Islet of Langerhans (tissue), 1 donor: ENCODE results near the gene CCL16.
"Not testable (repeated sequence)": the region's sequence is repeated elsewhere in the genome, so short reads cannot be mapped to it uniquely, and the experiment has no call there.

Experiments used
- FAIRE-seq: peaks from one replicate; lab custom pipeline; 2011; peaks lifted over from hg19 to GRCh38; lab: Jason Lieb, UNC

The CCL16 gene

GRCh38 chr17:35981246-35981645 lies at the start of gene CCL16:
Gene CCL16, minus strand, starts transcription at chr17:35981497. Its CDS starts 77 bp downstream, at chr17:35981420.
- no peak for FAIRE-seq

GRCh38 chr17:36030956-36031355 lies 49.7 kb upstream of the CCL16 start:
- FAIRE-seq = no peak

GRCh38 chr17:36027761-36028160 lies 46.5 kb upstream of the CCL16 start:
- no peak for FAIRE-seq

DNA sequence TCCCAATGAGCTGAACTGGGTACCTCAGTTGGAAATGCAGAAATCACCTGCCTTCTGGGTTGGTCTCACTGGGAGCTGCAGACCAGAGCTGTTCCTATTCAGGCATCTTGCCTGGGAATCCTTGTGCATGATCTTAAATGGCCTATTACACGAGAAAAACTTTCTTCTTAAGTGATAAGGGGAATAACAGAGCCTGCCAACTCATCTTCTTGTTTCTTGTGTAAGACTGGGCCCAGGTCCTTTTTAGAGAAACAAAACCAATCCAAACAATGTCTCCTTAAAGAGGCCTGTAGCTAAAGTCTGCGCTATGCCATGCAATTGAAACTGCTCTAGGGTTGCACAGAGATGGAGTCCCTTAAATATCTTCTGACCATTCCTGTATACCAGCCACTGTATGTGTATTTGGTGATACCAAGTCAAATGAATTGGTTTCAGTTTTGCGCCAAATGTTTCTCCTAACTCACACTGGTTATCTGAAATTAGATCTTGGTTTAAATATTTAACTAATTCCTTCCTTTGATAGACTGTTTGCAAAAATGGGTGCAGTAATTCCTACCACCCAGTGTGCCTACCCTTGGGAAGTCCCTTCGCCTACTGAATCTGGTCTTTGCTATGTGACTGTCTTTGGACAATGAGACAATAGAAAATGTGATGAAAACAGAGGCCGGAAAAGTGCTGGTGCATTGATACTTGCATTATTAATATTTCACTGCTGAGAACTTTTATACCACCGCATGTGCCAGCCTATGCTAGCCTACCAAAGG lies 43.0 kb upstream of the CCL16 start:
- FAIRE-seq = no peak

- no peak for FAIRE-seq
Measured at GRCh38 chr17:36019423-36019822, 38.1 kb upstream of the CCL16 start.

DNA sequence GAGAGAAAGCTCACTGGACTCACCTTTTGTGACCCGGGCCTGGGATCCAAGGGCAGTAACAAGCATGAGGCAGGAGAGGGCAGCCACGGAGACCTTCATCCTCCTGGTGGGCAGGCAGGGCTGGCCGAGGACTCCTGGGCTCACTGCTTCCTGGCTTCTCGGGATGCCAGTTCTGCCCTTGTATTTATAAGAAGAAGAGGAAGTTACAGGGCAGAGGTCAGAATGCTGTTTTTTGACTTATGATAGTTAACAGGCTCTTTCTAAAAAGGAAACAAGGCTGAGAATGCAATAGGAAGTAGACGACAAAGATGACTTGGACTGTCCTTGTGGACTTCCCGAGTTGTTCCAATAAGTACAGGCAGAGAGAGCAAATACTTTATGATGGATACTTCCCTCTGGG lies 36.5 kb upstream of the CCL16 start, which contains the start of gene CCL23:
CCL23 (minus strand) TSS at position 174 of the 400 bp plus-strand sequence; CDS start at position 99, 75 bp downstream.
- FAIRE-seq = no peak

- no peak for FAIRE-seq
Measured at GRCh38 chr17:36016555-36016954, 35.3 kb upstream of the CCL16 start.

- FAIRE-seq = not testable (repeated sequence)
Measured at GRCh38 chr17:36015895-36016294, 34.6 kb upstream of the CCL16 start.

GRCh38 chr17:36014946-36015345 lies 33.6 kb upstream of the CCL16 start:
- FAIRE-seq = no peak

- FAIRE-seq = no peak
Measured at GRCh38 chr17:36011201-36011600, 29.9 kb upstream of the CCL16 start.

DNA sequence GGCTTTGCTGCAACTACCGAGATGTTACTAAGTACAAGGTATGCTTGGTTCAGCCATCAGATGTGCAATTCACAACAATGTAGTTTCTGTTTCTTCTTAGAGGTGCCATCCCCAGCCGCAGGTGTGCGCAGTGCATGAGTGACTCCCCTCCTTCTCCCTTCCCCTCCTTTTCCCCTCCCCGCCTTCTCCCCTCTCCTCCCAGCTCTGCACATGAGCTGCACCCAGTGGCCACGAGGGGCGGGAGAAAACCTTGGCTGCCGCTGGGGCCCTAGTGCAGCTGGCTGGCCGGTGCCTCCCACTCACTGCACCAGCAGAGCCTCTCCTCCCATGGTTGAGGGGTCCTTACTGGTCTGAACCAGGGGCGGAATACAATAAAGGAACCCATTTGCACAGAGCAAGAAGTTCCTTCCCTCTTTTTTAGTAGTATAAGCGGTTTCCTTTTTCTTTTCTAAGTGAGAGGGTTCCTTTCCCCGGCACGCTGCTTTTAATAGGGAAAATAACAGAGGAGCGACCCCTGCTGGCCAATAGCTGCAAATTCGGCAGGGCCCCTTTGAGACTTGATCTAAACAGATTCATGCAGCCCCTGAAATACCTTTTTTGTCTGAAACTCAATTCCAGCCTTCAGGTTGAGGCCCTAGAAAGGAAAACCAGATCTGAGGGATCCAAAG lies 27.8 kb upstream of the CCL16 start:
- no peak for FAIRE-seq

GRCh38 chr17:36004594-36005108 lies 23.4 kb upstream of the CCL16 start:
- FAIRE-seq = no peak

DNA sequence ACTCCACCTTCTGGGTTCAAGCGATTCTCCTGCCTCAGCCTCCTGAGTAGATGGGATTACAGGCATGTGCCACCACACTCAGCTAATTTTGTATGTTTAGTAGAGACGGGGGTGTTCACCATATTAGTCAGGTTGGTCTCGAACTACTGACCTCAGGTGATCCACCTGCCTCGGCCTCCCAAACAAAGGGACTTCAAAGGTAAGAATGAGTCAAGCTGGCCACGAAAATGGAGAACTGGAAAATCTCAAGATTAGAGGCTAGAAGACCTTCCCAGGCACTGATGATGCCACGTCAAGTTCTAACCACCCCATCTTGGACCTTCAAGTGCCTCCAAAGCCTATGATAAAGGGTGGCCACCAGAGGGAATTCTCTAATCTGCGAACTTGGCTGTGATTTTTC lies 21.3 kb upstream of the CCL16 start:
- FAIRE-seq = no peak

- FAIRE-seq = no peak
Measured at GRCh38 chr17:36001862-36002603, 20.7 kb upstream of the CCL16 start.

DNA sequence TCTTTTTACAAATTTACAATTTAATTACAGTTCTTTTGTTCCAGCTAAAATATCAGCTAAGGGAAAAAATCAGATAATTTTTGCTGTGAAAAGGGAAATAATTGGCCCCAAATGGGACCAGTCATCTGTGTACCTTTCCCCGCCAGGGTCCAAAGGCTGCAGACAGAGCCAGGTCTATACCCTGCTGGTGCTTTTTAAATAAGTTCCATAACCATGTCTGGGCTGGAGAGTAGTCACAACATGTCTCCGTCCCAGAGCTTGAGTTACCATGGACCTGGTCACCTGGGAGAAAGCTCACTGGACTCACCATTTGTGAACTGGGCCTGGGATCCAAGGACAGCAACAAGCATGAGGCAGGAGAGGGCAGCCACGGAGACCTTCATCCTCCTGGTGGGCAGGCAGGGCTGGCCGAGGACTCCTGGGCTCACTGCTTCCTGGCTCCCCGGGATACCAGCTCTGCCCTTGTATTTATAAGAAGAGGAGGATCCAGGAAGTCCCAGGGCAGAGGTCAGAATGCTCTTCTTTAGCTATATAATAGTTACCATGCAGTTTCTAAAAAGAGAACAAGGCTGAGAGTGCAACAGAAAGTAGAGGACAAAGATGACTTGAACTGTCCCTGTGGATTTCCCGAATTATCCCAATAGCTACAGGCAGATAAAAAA lies 19.9 kb upstream of the CCL16 start, which contains the start of gene CCL15:
CCL15 (minus strand) TSS at position 444 of the 662 bp plus-strand sequence; CDS start at position 383, 61 bp downstream.
- FAIRE-seq = no peak

GRCh38 chr17:36000732-36001109 lies 19.4 kb upstream of the CCL16 start:
- FAIRE-seq = no peak

- no peak for FAIRE-seq
Measured at GRCh38 chr17:35998756-35999155, 17.5 kb upstream of the CCL16 start.

DNA sequence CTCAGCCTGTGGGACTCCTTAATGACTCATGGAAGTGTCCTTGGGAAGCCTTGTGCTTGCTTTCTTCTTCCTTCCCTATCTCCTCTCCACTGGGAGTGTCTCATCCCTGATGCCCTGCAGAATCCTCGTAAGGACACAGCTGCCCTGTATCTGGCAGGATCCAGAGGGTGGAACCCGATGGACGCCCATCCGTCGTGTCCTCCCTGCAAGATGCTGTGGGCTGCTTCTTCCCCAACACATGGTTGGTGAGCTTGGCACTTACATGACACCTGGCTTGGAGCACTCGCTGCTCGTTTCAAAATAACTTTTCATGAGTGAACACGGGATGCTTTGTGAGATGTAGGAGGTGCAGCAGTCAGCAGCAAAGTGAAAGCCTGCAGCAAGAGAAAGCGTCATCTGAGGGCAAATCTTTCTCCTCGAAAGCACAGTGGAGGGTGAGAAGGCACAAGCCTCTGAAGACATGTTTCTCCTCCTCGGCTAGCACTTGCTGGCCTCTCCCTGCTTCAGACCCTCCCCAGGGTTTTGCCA lies 16.8 kb upstream of the CCL16 start:
- no peak for FAIRE-seq

DNA sequence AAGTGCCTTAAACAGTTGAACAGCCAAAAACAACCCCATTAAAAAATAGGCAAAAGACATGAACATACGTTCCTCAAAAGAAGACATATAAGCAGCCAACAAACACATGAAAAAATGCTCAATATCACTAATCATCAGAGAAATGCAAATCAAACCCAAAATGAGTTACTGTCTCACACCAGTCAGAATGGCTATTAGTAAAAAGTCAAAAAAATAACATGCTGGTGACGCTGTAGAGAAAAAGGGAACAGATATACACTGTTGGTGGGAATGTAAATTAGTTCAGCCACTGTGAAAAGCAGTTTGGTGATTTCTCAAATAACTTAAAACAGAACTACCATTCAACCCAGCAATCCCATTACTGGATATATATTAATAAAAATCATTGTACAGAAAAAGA lies 14.0 kb upstream of the CCL16 start:
- not testable (repeated sequence) for FAIRE-seq

GRCh38 chr17:35991075-35991474 lies 9.8 kb upstream of the CCL16 start:
- FAIRE-seq = no peak

GRCh38 chr17:35988164-35988563 lies 6.9 kb upstream of the CCL16 start:
- FAIRE-seq = no peak

DNA sequence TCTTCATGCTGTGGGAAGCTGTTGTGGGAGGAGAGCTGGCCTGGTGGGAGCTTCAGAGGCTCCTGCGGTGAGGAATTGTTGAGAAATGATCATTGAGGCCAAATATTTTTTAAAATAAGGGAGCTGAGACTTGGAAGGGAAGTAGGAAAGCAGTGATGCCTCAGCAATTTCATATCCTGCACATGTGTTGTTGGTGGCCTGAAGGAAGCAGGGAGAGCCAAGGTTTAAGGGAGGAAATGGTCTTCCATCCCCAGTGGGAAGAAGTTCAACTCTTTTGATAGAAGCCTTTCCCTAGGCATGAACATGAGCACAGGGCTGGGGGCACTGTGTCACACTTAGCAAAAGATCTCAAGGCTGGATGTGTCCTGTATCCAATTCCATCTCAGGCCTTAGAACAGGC lies 5.3 kb upstream of the CCL16 start, which contains the start of gene CCL14:
CCL14 (minus strand) TSS at position 87 of the 400 bp plus-strand sequence; CDS start at position 7, 80 bp downstream.
- no peak for FAIRE-seq
